ENCODE results near the gene CACNA1I.

DNA sequence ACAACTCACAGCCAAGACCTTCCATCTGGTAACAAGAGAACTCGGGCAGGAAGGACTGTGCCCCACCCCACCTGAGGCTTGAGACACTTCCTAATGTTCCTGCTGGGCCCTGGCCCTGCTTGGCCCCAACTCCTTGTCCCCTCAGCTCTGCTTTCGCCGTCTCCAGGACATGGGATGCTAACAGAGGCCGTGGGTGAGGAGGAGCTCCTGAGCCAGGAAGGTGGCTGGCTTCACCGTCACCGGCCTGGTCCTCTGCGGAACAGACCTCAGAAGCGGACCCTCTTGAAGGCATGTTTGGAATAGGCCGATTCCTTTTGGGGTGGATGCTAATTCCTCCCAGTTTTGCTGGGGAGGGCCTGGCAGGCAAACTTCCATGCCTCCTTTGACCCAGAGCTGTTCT is 154.3 kb downstream of the CACNA1I start:
- TF ChIP-seq, protein P1, sequence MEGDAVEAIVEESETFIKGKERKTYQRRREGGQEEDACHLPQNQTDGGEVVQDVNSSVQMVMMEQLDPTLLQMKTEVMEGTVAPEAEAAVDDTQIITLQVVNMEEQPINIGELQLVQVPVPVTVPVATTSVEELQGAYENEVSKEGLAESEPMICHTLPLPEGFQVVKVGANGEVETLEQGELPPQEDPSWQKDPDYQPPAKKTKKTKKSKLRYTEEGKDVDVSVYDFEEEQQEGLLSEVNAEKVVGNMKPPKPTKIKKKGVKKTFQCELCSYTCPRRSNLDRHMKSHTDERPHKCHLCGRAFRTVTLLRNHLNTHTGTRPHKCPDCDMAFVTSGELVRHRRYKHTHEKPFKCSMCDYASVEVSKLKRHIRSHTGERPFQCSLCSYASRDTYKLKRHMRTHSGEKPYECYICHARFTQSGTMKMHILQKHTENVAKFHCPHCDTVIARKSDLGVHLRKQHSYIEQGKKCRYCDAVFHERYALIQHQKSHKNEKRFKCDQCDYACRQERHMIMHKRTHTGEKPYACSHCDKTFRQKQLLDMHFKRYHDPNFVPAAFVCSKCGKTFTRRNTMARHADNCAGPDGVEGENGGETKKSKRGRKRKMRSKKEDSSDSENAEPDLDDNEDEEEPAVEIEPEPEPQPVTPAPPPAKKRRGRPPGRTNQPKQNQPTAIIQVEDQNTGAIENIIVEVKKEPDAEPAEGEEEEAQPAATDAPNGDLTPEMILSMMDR (IDR thresholded peaks at IDR 0.05) = no peak
- TF ChIP-seq POLR2A (IDR thresholded peaks at IDR 0.05) = no peak

Measured in body of pancreas (tissue), 4 donors.